Measurements from ENCODE around the gene TSPAN32.
"Not testable (repeated sequence)": the region's sequence is repeated elsewhere in the genome, so short reads cannot be mapped to it uniquely, and the experiment has no call there.

Gene TSPAN32

GRCh38 chr11:2267306-2267850 is 34.4 kb upstream of the TSPAN32 start:
- DNase-seq: no peak

GRCh38 chr11:2267851-2268728 is 33.7 kb upstream of the TSPAN32 start:
- DNase-seq: no peak

GRCh38 chr11:2268729-2269600 is 32.8 kb upstream of the TSPAN32 start:
- DNase-seq: peak; percentile 54

- peak; percentile 76 for DNase-seq
Measured at GRCh38 chr11:2269601-2270321, 32.1 kb upstream of the TSPAN32 start.

DNA sequence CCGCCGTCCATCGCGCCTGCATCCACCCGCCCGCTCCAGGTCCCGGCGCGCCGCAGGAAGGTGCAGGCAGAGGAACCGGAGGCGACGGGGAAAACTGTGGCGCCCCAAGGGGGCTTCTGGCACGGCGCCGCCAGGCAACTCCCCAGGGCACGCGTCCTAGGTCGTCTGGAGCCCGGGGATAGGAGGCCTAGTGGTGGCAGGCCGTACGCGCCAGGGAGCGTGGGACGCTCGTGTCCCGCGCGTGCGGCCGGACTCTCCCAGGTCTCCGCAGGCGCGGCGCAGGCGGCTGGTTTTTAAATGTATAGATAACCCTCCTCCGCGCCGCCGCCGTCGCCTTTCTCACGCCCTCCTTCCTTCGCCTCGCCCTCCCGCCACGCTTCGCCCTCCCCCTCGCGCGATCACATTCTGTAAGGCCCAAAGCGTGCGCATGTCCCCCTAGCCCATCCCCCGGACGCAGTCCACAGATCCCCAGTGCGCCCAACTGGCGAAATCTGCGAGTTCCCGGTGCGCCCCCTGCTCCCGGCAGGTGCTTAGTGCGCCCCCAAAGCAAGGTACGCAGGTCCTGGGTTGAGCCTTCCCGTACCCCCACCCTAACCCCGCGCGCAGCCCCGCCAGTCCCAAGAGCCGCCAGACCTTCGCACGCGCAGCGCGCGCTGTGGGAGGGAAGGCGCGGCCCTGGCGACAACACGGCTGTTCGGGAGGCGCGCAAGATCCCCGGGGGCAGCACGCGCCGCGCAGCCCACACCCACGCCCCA is 31.3 kb upstream of the TSPAN32 start, which contains the start of gene ASCL2:
Gene ASCL2, minus strand, starts transcription at position 267 of the 755 bp plus-strand sequence. Its CDS starts 256 bp downstream, at position 11.
- DNase-seq: no peak

DNA sequence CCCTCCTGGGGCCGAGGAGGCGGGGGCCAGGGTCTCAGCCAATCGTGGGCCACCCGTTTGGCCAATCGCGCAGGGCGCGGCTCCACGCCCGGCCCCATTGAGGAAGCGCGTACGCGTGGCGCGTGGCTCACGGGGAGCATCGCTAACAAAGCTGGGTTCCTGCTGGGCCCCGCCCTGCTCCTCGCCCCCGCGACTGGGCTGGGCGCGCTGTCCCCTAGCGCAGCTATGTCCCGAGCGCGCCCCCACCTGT is 30.8 kb upstream of the TSPAN32 start:
- DNase-seq: no peak

- no peak for DNase-seq
Measured at GRCh38 chr11:2271327-2272227, 30.2 kb upstream of the TSPAN32 start.

DNA sequence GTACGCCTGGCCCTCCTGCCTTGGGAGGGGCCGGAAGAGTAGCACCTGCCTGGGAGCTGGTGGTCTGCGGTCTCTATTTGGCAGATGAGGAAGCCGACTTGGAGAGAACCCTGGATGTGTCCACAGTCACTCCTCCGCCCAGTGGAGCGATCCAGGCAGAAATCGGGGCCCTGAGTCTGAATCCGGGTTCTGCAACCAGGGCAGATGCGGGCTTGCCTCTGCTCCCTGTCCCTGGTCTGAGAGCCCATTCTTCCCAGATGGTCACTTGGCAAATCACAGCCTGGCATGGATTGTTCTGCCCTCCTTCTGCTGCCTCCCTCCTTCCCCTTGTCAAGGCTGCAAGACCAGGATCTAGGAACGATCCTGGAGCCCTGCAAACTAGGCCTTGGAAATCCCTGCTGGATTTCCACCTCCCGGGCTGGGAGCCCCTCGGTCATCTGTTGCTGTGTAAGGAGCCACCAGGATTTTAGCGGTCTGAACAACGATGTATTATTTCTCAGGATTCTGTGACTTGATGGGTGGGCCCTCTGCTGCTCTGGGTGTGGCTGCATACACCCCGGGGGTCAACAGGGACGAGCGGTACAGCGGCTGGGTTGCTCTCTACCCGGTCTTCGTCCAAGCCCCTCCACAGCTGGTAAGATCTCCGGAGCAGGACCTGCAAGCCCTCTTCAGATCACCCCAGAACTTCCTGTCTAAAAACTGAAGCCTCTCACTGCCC is 29.4 kb upstream of the TSPAN32 start:
- DNase-seq: no peak

DNA sequence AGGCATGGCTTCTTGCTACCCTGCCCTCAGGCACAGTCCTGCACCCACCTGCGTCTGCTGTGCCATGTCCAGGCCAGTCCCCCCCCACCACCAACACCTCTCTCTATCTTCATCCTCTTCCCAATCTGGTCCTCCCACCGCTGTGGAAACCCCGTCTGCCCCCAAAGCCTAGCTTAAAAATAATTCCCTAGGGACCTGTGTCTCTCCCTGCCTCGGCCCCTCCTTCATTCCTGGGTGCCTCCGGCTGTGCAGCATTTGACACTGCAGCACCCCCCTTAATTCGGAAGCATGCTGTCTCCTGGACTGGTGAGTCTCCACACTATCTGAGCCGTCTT is 28.9 kb upstream of the TSPAN32 start:
- DNase-seq: no peak

- DNase-seq: no peak
Measured at GRCh38 chr11:2273311-2273710, 28.5 kb upstream of the TSPAN32 start.

- DNase-seq: no peak
Measured at GRCh38 chr11:2273771-2274170, 28.0 kb upstream of the TSPAN32 start.

- no peak for DNase-seq
Measured at GRCh38 chr11:2275334-2276279, 26.2 kb upstream of the TSPAN32 start.

- no peak for DNase-seq
Measured at GRCh38 chr11:2276280-2277007, 25.4 kb upstream of the TSPAN32 start.

- DNase-seq: no peak
Measured at GRCh38 chr11:2277008-2277346, 24.8 kb upstream of the TSPAN32 start.

DNA sequence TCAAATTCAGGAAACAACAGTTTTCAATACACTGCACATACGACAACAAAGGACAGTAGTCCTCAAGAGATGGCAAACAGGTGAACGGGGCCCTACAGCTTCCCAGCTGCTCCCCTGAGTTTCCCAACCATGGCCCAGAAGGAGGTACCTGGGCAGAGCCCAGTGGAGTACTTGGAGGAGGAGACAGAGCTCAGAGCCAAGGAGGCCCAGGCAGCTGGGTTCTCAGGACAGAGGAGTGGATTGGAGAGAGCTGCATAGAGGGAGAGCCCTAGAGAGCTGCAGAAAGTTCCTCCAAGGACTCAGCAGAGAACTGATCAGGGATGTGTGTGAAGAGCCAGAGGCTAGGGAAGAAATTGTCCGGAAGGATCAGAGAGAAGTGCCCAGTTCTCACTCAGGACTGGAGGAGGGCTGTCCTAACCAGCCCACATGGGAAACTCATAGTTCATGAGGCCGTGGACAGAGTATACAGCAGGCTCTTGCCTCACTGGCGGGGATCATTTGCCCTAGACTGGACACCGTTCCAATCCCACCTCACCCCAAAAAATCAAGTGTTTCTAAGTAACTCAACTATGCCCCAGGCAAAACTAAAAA is 23.8 kb upstream of the TSPAN32 start:
- DNase-seq: no peak

DNA sequence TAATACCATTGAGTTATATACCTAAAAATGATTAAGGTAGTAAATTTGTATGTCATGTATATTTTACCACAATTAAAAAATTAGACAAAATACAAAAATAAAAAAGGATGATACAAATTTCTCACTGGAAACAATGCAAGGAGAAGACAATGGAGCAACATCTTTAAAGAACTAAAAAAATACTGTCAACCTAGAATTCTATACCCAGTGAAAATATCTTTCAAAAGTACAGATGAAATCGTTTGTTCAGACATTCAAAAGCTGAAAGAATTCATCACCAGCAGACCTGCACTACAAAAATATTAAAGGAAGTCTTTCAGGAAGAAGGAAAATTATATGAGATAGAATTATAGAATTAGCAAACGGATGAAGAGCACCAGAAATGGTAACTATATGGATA is 21.6 kb upstream of the TSPAN32 start:
- DNase-seq: no peak

- not testable (repeated sequence) for DNase-seq
Measured at GRCh38 chr11:2286350-2286749, 15.5 kb upstream of the TSPAN32 start.

GRCh38 chr11:2287091-2287490 is 14.7 kb upstream of the TSPAN32 start:
- DNase-seq: no peak
